Loucy (cell line): ENCODE measurements around the gene HTR7.
"Not testable (repeated sequence)": the region's sequence is repeated elsewhere in the genome, so short reads cannot be mapped to it uniquely, and the experiment has no call there.

ENCODE experiments used
- H2AFZ ChIP-seq: fragments of 200-600 bp; sonication (generic); 2 replicates; pipeline ENCODE4 v1.6.0; 2016; ENCODE audit warnings: antibody characterized with exemption, mild to moderate bottlenecking, low read length, moderate library complexity
- H3F3A ChIP-seq: fragments of 200-600 bp; 2 replicates; pipeline ENCODE4 v1.6.0; 2016; ENCODE audit warnings: antibody characterized with exemption, low read depth, mild to moderate bottlenecking
- H3K27me3 ChIP-seq: fragments of 200-600 bp; sonication (generic); 2 replicates; pipeline ENCODE4 v1.6.1; 2014; ENCODE audit warnings: low read length, mild to moderate bottlenecking; ENCODE audit not compliant: insufficient read depth, poor library complexity, severe bottlenecking
- H3K36me3 ChIP-seq: fragments of 200-600 bp; sonication (generic); 2 replicates; pipeline ENCODE4 v1.6.1; 2016; ENCODE audit warnings: low read length; ENCODE audit not compliant: insufficient read depth
- H3K4me1 ChIP-seq: fragments of 200-600 bp; sonication (generic); 2 replicates; pipeline ENCODE4 v1.5.1; 2014; ENCODE audit warnings: low read length, mild to moderate bottlenecking; ENCODE audit not compliant: insufficient read depth, poor library complexity, severe bottlenecking
- H3K4me2 ChIP-seq: fragments of 200-600 bp; sonication (generic); 2 replicates; pipeline ENCODE4 v1.6.0; 2014; ENCODE audit warnings: antibody characterized with exemption, low read length, low read depth, mild to moderate bottlenecking; ENCODE audit not compliant: poor library complexity, severe bottlenecking
- H3K4me3 ChIP-seq: fragments of 200-600 bp; sonication (generic); 2 replicates; pipeline ENCODE4 v1.5.1; 2014; ENCODE audit warnings: low read length, mild to moderate bottlenecking, mixed read lengths; ENCODE audit not compliant: poor library complexity, severe bottlenecking
- H3K79me2 ChIP-seq: fragments of 200-600 bp; sonication (generic); 2 replicates; pipeline ENCODE4 v1.6.1; 2014; ENCODE audit warnings: low read length; ENCODE audit not compliant: insufficient read depth
- H3K9ac ChIP-seq: fragments of 200-600 bp; sonication (generic); 2 replicates; pipeline ENCODE4 v1.6.0; 2014; ENCODE audit warnings: mild to moderate bottlenecking, low read depth, low read length, moderate library complexity; ENCODE audit not compliant: poor library complexity, severe bottlenecking
- H3K9me2 ChIP-seq: fragments of 200-600 bp; sonication (generic); replicated peaks from 2 replicates; pipeline ENCODE4 v1.6.1; 2016; ENCODE audit warnings: low read depth, low read length, mixed read lengths
- H3K9me3 ChIP-seq: fragments of 200-600 bp; sonication (generic); 2 replicates; pipeline ENCODE4 v1.6.1; 2014; ENCODE audit warnings: mild to moderate bottlenecking, antibody characterized with exemption, low read length, low read depth; ENCODE audit not compliant: insufficient read depth
- H4K20me1 ChIP-seq: fragments of 200-600 bp; sonication (generic); 2 replicates; pipeline ENCODE4 v1.6.0; 2014; ENCODE audit warnings: antibody characterized with exemption, low read length, mild to moderate bottlenecking; ENCODE audit not compliant: insufficient read depth, poor library complexity, severe bottlenecking
- CTCF ChIP-seq: fragments of 200-600 bp; sonication (generic); conservative IDR thresholded peaks from 2 replicates; pipeline ENCODE4 v1.5.1; 2014; ENCODE audit warnings: mild to moderate bottlenecking, antibody characterized with exemption, low read length
- EZH2phosphoT487 ChIP-seq: fragments of 200-600 bp; IDR thresholded peaks from 2 replicates; pipeline ENCODE4 v1.6.1; 2018; ENCODE audit warnings: antibody characterized with exemption, mild to moderate bottlenecking, moderate library complexity, borderline replicate concordance

The HTR7 gene

GRCh38 chr10:90834326-90834725 is 23.5 kb downstream of the HTR7 start:
- no peaks in the 10 kb centered on the region for H4K20me1 ChIP-seq
- no peak overlapping the region for H3K4me3 ChIP-seq
- no peak overlapping the region for H2AFZ ChIP-seq
- H3K9ac ChIP-seq = no peak overlapping the region
- no peaks in the 10 kb centered on the region for H3K36me3 ChIP-seq
- H3K79me2 ChIP-seq = no peaks in the 10 kb centered on the region
- no peaks in the 10 kb centered on the region for H3F3A ChIP-seq
- no peaks in the 10 kb centered on the region for H3K9me2 ChIP-seq
- TF ChIP-seq CTCF = no peak
- TF ChIP-seq EZH2phosphoT487 = no peak
- peaks cover 6% of the 10 kb centered on the region for H3K27me3 ChIP-seq
- no peaks in the 10 kb centered on the region for H3K4me1 ChIP-seq
- no peaks in the 10 kb centered on the region for H3K9me3 ChIP-seq
- no peak overlapping the region for H3K4me2 ChIP-seq

GRCh38 chr10:90832111-90832510 is 25.7 kb downstream of the HTR7 start:
- H4K20me1 ChIP-seq = no peaks in the 10 kb centered on the region
- H3K36me3 ChIP-seq = no peaks in the 10 kb centered on the region

GRCh38 chr10:90822508-90822907 is 35.3 kb downstream of the HTR7 start:
- H2AFZ ChIP-seq = no peak overlapping the region
- no peak overlapping the region for H3K9ac ChIP-seq
- no peak overlapping the region for H3K4me2 ChIP-seq
- H3K9me2 ChIP-seq = no peaks in the 10 kb centered on the region
- H3K36me3 ChIP-seq = no peaks in the 10 kb centered on the region
- H4K20me1 ChIP-seq = no peaks in the 10 kb centered on the region
- H3K27me3 ChIP-seq = no peaks in the 10 kb centered on the region
- H3K4me3 ChIP-seq = no peak overlapping the region
- peaks cover 3% of the 10 kb centered on the region; the same call in 1 of the 2 replicates for H3K9me3 ChIP-seq
- TF ChIP-seq EZH2phosphoT487 = no peak
- TF ChIP-seq CTCF = no peak
- no peaks in the 10 kb centered on the region for H3F3A ChIP-seq
- H3K4me1 ChIP-seq = no peaks in the 10 kb centered on the region
- no peaks in the 10 kb centered on the region for H3K79me2 ChIP-seq

More at GRCh38 chr10:90832111-90832510, 25.7 kb downstream of the HTR7 start:
- Histone ChIP-seq H3K4me1 (no peaks in the 10 kb centered on the region), H3K9ac (no peak overlapping the region), H3K79me2 (no peaks in the 10 kb centered on the region), H3K9me2 (no peaks in the 10 kb centered on the region), H3K9me3 (no peaks in the 10 kb centered on the region), H3K27me3 (no peaks in the 10 kb centered on the region), H2AFZ (no peak overlapping the region), H3F3A (no peaks in the 10 kb centered on the region), H3K4me2 (no peak overlapping the region), H3K4me3 (no peak overlapping the region)
- TF ChIP-seq EZH2phosphoT487 = no peak
- no peak for TF ChIP-seq CTCF

- not testable (repeated sequence) for H3F3A ChIP-seq, H3K9ac ChIP-seq, H4K20me1 ChIP-seq, H3K27me3 ChIP-seq, H3K9me2 ChIP-seq, H3K9me3 ChIP-seq, H3K79me2 ChIP-seq, H3K36me3 ChIP-seq, H2AFZ ChIP-seq, H3K4me1 ChIP-seq, H3K4me3 ChIP-seq, H3K4me2 ChIP-seq
Observed at GRCh38 chr10:90821864-90822263, 36.0 kb downstream of the HTR7 start.
